Activated T-helper 2 cell treated with anti-CD3 and anti-CD28 coated beads, Interferon-gamma antibody, Interleukin-2, Interleukin-4, amounts not matched to agents 10 μg/mL and 5 μg/mL and 100 μg/mL, durations not matched to agents 14 hours and 24 hours and 36 hours (primary cell): Measurements from ENCODE around the gene SPATA45. TPM values are rescaled to one million over a fixed set of nuclear protein-coding genes. Genes with fewer than 3 reads are reported as not detected.
"Not testable (repeated sequence)": the region's sequence is repeated elsewhere in the genome, so short reads cannot be mapped to it uniquely, and the experiment has no call there.

Experiments
- DNase-seq: peaks from one replicate; pipeline ENCODE4 v3.0.0; 2021; ENCODE audit warnings: low spot score
- H3K27ac Mint-ChIP-seq: one replicate; pipeline ENCODE4 v1.8.0; 2021; ENCODE audit warnings: mixed read lengths
- H3K27me3 Mint-ChIP-seq: one replicate; pipeline ENCODE4 v1.8.0; 2021; ENCODE audit warnings: low read depth, mixed read lengths
- H3K36me3 Mint-ChIP-seq: one replicate; pipeline ENCODE4 v1.8.0; 2021; ENCODE audit warnings: low read depth, mixed read lengths
- H3K4me1 Mint-ChIP-seq: one replicate; pipeline ENCODE4 v1.8.0; 2021; ENCODE audit warnings: low read depth, mixed read lengths
- H3K4me3 Mint-ChIP-seq: one replicate; pipeline ENCODE4 v1.8.0; 2021; ENCODE audit warnings: low read depth, mild to moderate bottlenecking, moderate library complexity, mixed read lengths
- H3K9me3 Mint-ChIP-seq: one replicate; pipeline ENCODE4 v1.8.0; 2021; ENCODE audit warnings: mixed read lengths
- intact Hi-C: fragments of 100-400 bp; cut with micrococcal nuclease; formaldehyde crosslinking; loops from one replicate; pipeline ENCODE4 v1.15.1; 2023
- total RNA-seq: library from RNA; stranded (reverse); gene quantifications from 2 replicates; pipeline ENCODE4 v1.2.3, GENCODE V29; 2022

The SPATA45 gene
- 0.41 TPM in 1 of 2 replicates, not detected in the other for total RNA-seq

DNA sequence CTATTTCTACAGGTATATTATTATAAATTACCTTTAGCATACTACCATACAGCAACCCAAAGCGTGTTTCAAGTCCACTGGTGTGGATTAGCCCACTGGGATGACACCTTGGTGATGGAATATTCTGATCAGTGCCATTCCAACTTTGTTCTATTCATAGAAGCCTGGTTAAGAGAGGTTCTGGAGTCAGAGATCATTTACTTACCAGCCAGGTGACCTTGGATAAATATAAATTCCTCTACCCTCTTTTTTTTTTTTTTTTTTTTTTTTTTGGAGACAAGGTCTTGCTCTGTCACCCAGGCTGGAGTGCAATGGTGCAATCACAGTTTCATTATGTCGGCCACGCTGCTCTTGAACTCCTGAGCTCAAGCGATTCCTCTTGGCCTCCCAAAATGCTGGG is at the start of gene SPATA45:
TSS of gene SPATA45 (minus strand) at position 101 of the 400 bp plus-strand sequence. CDS start 11,500 bp downstream, outside the sequence.
- peaks cover 6% of the 10 kb centered on the region for H3K36me3 Mint-ChIP-seq
- no peak for DNase-seq
- no peak within 1 kb of the TSS for H3K27ac Mint-ChIP-seq
- intact Hi-C loops, result no loop called here
- H3K4me1 Mint-ChIP-seq, result no peaks in the 10 kb centered on the region
- H3K9me3 Mint-ChIP-seq, result peaks cover 4% of the 10 kb centered on the region
- H3K27me3 Mint-ChIP-seq, result no peaks in the 10 kb centered on the region
- H3K4me3 Mint-ChIP-seq, result no peak within 1 kb of the TSS

DNA sequence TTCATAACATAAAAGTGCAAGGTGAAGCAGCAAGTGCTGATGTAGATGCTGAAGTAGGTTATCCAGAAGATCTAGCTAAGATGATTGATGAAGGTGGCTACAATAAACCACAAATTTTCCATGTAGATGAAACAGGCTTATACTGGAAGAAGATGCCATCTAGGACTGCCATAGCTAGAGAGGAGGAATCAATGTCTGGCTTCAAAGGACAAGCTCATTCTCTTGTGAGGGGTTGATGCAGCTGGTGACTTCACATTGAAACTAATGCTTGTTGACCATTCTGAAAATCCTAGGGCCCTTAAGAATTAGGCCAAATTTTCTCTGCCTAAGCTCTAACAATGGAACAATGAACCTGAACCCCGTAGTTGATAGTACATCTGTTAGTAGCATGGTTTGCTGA is 44.7 kb upstream of the SPATA45 start:
- DNase-seq, result no peak
- no peak overlapping the region for H3K4me3 Mint-ChIP-seq
- no peak overlapping the region for H3K27ac Mint-ChIP-seq
- intact Hi-C loops, result no loop called here
- H3K27me3 Mint-ChIP-seq, result no peaks in the 10 kb centered on the region
- H3K4me1 Mint-ChIP-seq, result no peaks in the 10 kb centered on the region
- peaks cover 71% of the 10 kb centered on the region for H3K36me3 Mint-ChIP-seq
- no peaks in the 10 kb centered on the region for H3K9me3 Mint-ChIP-seq

DNA sequence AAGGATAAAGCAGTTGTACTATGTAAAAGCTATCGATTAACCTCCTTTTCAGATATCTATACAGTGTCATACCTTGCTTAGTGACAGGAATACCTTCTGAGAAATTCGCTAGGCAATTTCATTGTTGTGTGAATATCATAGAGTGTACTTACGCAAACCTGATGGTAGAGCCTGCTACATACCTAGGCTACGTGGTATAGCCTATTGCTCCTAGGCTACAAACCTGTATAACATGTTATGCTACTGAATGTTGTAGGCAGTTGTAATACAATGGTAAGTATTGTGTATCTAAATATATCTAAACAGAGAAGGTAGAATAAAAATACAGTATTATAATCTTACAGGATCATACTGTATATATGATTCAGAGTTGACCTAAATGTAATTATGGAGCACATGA is 37.1 kb upstream of the SPATA45 start:
- H3K27me3 Mint-ChIP-seq, result no peaks in the 10 kb centered on the region
- DNase-seq, result no peak
- peaks cover 50% of the 10 kb centered on the region for H3K36me3 Mint-ChIP-seq
- no peak overlapping the region for H3K4me3 Mint-ChIP-seq
- no peaks in the 10 kb centered on the region for H3K9me3 Mint-ChIP-seq
- H3K27ac Mint-ChIP-seq, result no peak overlapping the region
- intact Hi-C loops, result no loop called here
- no peaks in the 10 kb centered on the region for H3K4me1 Mint-ChIP-seq

DNA sequence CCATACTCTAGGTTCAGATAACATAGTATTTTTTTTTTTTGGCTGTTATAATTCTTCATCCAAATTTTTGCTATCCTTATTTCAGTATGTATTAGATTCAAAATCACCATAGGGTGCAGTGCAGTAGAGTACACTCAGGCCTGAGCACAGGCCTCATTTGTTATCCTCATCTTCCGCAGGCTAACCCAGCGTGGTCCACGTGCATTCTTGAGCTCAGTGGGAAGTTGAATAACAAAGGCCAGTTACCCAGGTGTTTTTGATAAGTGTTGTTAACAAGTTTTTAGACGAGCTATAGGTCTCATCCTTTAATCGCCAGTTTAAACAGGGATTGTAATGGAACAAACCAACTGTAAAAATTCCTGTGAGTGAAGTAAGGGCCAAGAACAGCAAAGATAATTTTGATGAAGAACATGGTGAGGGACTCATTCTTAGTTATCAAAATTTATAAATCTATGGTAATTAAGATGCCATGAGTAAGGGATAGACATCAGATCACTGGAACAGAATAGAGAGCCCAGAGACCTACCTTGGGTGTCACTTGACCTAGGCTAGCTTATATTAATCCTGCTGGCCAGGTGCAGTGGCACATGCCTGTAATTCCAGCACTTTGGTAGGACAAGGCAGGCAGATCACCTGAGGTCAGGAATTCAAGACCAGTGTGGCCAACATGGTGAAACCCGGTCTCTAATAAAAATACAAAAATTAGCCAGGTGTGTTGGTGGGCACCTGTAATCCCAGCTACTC is 32.7 kb upstream of the SPATA45 start:
- H3K4me3 Mint-ChIP-seq, result no peak overlapping the region

DNA sequence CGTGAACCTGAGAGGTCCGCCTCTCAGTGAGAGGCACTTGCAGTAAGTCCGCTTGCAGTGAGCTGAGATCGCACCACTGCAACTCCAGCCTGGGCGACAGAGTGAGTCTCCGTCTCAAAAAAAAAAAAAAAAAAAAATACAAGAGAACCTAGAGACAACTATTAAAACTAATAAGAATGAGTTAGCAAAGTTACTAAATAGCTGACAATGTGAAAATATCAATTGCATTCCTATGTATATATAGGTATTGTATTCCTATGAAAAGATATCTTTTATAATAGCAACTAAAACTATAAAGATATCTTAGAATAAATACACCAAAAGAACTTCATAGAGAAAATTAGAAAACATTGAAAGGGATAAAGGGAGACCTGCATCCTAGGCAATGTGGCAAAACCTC is 31.0 kb upstream of the SPATA45 start:
- H3K36me3 Mint-ChIP-seq, result peaks cover 46% of the 10 kb centered on the region
- intact Hi-C loops, result no loop called here
- H3K9me3 Mint-ChIP-seq, result no peaks in the 10 kb centered on the region
- DNase-seq, result no peak
- H3K27me3 Mint-ChIP-seq, result no peaks in the 10 kb centered on the region
- H3K4me1 Mint-ChIP-seq, result no peaks in the 10 kb centered on the region
- H3K27ac Mint-ChIP-seq, result no peak overlapping the region
- H3K4me3 Mint-ChIP-seq, result no peak overlapping the region

More for the DNA sequence above, 32.7 kb upstream of the SPATA45 start:
- DNase-seq, result no peak
- Mint-ChIP-seq H3K27ac (no peak overlapping the region), H3K9me3 (no peaks in the 10 kb centered on the region), H3K36me3 (peaks cover 46% of the 10 kb centered on the region), H3K4me1 (no peaks in the 10 kb centered on the region), H3K27me3 (no peaks in the 10 kb centered on the region)
- intact Hi-C loops, result no loop called here

DNA sequence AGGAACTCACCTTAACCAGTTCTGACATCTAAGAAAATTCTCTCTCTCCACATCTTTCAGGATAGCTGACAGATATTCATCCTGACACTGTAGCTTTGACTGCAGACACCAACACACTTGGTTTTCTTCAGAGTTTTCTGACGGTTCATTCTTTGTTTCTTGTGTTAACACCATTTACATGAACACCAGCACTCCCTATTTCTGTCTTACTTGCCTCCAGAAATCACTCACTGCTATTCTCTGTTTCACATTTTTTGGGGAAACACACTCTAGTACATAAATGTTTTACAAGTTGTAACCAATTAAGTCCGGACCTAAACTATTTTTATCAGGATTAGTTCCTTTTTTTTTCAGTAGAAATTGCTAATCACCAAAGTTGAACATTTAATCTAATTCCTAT is 26.1 kb upstream of the SPATA45 start:
- DNase-seq, result no peak
- Mint-ChIP-seq H3K36me3 (peaks cover 44% of the 10 kb centered on the region), H3K9me3 (no peaks in the 10 kb centered on the region), H3K4me1 (no peaks in the 10 kb centered on the region), H3K27ac (no peak overlapping the region), H3K4me3 (no peak overlapping the region), H3K27me3 (no peaks in the 10 kb centered on the region)
- intact Hi-C loops, result no loop called here

DNA sequence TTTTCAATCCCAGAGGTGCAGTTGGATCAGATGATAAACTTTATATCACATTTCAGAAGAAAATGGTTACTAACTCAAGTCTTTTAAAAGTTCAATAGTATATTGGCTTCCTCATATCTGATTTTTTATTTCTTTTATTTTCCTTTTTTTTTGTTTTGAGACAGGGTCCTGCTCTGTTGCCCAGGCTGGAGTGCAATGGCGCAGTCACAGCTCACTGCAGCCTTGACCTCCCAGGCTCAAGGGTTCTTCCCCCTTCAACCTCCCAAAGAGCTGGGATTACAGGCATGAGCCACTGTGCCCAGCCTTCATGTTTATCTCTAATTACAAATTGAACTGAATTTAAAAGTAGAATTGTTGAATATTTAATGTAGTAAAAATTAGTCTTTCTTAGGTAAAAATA is 24.5 kb upstream of the SPATA45 start:
- Mint-ChIP-seq H3K4me3 (no peak overlapping the region), H3K27me3 (no peaks in the 10 kb centered on the region), H3K9me3 (no peaks in the 10 kb centered on the region), H3K4me1 (no peaks in the 10 kb centered on the region), H3K27ac (no peak overlapping the region), H3K36me3 (peaks cover 38% of the 10 kb centered on the region)
- DNase-seq, result no peak
- intact Hi-C loops, result no loop called here

DNA sequence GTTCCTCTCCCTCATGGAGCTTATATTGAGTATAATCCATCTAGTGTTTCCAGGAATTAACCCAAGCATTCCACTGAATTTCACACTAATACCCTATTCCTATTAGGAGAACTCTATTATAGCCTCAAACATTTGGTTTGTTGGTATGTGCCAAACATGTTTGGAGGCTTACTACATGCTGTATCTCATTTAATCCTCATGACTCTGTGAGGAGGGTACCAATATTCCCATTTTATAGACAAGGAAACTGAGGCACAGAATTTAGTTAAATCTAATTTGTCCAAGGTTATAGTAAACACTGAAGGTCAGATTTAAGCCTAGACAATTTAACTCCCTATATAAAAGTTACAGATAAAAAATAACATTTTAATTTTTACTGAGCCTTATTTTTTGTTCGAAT is 19.7 kb upstream of the SPATA45 start:
- Mint-ChIP-seq H3K9me3 (no peaks in the 10 kb centered on the region), H3K4me1 (peaks cover 8% of the 10 kb centered on the region), H3K36me3 (peaks cover 37% of the 10 kb centered on the region), H3K27me3 (no peaks in the 10 kb centered on the region), H3K27ac (no peak overlapping the region), H3K4me3 (no peak overlapping the region)
- intact Hi-C loops, result no loop called here
- no peak for DNase-seq

DNA sequence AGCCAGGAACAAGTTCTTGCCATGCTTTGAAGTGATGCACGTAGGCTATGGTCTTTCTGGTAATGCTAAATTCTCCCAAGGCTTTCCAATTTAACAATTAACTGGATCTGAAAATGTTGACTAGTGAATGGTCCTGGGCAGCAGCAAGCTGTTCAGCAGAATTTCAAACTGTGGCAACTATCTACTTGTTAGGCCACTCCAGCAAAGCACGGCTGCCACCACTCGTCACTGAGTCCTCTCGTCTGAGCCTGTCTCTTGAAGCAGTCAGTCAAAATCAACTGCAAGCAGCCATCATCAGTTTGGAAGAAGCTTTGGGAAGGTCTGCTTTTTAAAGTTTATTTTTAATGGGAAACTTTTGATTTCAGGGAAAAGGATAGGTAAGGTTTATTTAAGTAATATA is 16.8 kb upstream of the SPATA45 start:
- Mint-ChIP-seq H3K9me3 (no peaks in the 10 kb centered on the region), H3K27ac (no peak overlapping the region), H3K4me1 (peaks cover 9% of the 10 kb centered on the region), H3K4me3 (no peak overlapping the region), H3K27me3 (no peaks in the 10 kb centered on the region), H3K36me3 (peaks cover 37% of the 10 kb centered on the region)
- intact Hi-C loops, result no loop called here
- no peak for DNase-seq

DNA sequence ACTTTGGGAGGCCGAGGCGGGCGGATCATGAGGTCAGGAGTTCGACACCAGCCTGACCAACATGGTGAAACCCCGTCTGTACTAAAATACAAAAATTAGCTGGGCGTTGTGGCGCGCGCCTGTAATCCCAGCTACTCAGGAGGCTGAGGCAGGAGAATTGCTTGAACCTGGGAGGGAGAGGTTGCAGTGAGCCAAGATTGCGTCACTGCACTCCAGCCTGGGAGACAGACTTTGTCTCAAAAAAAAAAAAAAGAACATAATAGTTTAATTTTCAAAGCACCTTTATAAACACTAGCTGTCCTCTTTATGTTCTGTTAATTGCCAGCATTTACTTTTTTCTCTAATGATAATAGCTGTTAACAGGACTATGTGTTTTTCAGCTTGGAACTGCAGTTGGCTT is 15.9 kb upstream of the SPATA45 start:
- H3K4me3 Mint-ChIP-seq, intact Hi-C loops, H3K9me3 Mint-ChIP-seq, DNase-seq, H3K27me3 Mint-ChIP-seq, H3K27ac Mint-ChIP-seq: not testable (repeated sequence)
- peaks cover 38% of the 10 kb centered on the region for H3K36me3 Mint-ChIP-seq
- peaks cover 13% of the 10 kb centered on the region for H3K4me1 Mint-ChIP-seq

DNA sequence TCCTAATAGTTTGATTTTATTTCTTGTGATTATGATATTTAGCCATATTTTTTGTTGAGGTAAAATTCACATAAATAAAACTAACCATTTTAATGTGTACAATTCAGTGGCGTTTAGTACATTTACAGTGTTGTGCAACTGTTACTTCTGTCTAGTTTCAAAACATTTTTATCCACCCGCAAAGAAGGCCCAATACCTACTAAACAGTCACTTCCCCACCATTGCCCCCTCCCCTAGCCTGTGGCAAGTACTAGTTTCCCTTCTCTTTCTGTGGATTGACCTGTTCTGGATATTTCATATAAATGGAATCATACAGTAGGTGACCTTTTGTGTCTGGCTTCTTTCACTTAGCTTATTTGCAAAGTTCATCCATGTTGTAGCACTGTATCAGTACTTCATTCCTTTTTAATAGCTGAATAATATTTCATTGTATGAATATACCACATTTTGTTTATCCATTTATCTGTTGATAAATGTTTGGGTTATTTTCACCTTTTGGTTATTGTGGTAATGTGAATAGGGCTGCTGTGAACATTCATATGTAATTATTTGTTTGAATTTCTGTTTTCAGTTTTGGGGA is 14.8 kb upstream of the SPATA45 start:
- no peak overlapping the region for H3K4me3 Mint-ChIP-seq
- no peak for DNase-seq
- intact Hi-C loops, result no loop called here
- peaks cover 40% of the 10 kb centered on the region for H3K36me3 Mint-ChIP-seq
- no peaks in the 10 kb centered on the region for H3K9me3 Mint-ChIP-seq
- H3K27ac Mint-ChIP-seq, result no peak overlapping the region
- no peaks in the 10 kb centered on the region for H3K27me3 Mint-ChIP-seq
- H3K4me1 Mint-ChIP-seq, result peaks cover 13% of the 10 kb centered on the region

DNA sequence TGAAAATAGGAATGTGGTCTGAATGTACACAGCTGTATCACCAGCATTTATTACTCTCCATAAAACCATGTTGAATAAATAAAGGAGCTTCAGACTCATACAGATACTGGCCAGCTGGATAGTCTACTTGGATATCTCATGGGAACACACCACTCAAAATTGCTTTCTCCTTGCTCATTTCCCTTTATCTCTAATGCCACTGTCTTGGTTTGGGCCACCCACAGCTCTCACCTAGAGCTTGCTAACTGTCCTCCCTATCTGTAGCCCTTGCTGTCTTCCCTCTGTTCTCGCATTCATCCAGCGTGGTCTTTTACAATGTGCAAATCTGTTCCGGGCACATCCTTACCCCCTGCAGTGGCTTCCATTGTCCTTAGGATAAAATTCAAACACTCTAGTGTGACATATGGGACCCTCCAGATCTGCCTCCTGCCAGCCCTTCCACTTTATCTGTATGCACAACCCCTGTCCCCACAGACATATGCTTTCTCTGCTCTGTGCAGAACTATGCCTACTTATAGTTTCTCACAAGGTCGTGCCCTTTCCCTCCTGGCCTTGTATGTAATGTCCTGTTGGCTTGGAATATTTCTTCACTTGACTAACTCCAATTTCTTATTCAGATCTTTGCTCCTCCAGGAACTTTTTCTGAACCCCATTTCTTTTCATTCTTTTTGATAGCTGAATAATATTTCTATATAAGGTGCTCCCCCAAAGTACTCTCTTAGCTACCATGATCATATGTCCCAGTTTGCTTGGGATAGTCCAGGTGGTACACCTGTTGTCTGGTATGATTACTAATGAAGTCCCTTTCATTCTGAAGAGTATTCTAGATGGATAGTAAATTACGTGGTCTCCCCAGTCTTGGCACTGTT is 13.5 kb upstream of the SPATA45 start:
- peaks cover 22% of the 10 kb centered on the region for H3K4me1 Mint-ChIP-seq

More for the DNA sequence above, 13.5 kb upstream of the SPATA45 start:
- no peaks in the 10 kb centered on the region for H3K9me3 Mint-ChIP-seq
- no peaks in the 10 kb centered on the region for H3K27me3 Mint-ChIP-seq
- no peak for DNase-seq
- no peak overlapping the region for H3K4me3 Mint-ChIP-seq
- peaks cover 31% of the 10 kb centered on the region for H3K36me3 Mint-ChIP-seq
- intact Hi-C loops, result no loop called here
- no peak overlapping the region for H3K27ac Mint-ChIP-seq
